ENCODE results near the gene CDH2. TPM values are rescaled to one million over a fixed set of nuclear protein-coding genes. Genes with fewer than 3 reads are reported as not detected.

CDH2 gene
- total RNA-seq, 4 donors from 2014 or later = 0.20 to 4.4 (median 1.1) TPM; not detected in 1

DNA sequence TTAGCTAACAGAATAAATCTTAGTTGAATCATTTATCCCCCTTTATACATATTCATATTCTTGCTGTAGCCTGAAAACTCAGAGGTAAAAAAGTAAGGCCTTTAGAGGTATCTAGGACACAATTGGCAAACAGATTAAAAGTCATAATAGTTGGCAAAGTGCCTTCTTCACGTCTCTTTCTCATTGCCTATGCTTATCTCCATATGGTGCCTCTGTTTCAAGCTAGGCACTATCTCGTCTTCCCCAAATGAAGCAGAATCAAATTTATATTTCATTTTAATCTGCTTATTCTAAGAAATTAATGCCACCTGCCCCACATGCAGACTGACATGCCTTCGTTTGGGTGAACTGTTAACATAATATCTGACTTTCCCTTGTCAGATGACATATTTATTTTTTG is 245.4 kb downstream of the CDH2 start:
- intact Hi-C loops (cut with DNase I; ENCODE audit: low total_unique reads) (no loop called here), in situ Hi-C loops (cut with MboI; ENCODE audit: low pct_ligation_motif_present in 1 of 4, low pct_unique_long_range_greater_than_20kb in 1 of 4, low sequenced_read_pairs in 3 of 4) (no loop called here)
- Histone ChIP-seq H3K9me3 (no peaks in the 10 kb centered on the region), H3K27ac (no peak overlapping the region), H3K36me3 (no peaks in the 10 kb centered on the region), H3K27me3 (no peaks in the 10 kb centered on the region), H3K4me3 (no peak overlapping the region), H3K4me1 (no peaks in the 10 kb centered on the region)
- TF ChIP-seq POLR2A (IDR thresholded peaks at IDR 0.05) (no peak), POLR2AphosphoS5 (IDR thresholded peaks at IDR 0.05) (no peak), EP300 (IDR thresholded peaks at IDR 0.05; ENCODE audit: low read depth) (no peak)
- TF ChIP-seq, protein P1, sequence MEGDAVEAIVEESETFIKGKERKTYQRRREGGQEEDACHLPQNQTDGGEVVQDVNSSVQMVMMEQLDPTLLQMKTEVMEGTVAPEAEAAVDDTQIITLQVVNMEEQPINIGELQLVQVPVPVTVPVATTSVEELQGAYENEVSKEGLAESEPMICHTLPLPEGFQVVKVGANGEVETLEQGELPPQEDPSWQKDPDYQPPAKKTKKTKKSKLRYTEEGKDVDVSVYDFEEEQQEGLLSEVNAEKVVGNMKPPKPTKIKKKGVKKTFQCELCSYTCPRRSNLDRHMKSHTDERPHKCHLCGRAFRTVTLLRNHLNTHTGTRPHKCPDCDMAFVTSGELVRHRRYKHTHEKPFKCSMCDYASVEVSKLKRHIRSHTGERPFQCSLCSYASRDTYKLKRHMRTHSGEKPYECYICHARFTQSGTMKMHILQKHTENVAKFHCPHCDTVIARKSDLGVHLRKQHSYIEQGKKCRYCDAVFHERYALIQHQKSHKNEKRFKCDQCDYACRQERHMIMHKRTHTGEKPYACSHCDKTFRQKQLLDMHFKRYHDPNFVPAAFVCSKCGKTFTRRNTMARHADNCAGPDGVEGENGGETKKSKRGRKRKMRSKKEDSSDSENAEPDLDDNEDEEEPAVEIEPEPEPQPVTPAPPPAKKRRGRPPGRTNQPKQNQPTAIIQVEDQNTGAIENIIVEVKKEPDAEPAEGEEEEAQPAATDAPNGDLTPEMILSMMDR (IDR thresholded peaks at IDR 0.05) = no peak
- no peak for DNase-seq
- WGBS, 2 donors (ENCODE audit: low coverage in 1 of 2) = 35 to 63% methylated on average over 3 of the region's 3 CpGs

DNA sequence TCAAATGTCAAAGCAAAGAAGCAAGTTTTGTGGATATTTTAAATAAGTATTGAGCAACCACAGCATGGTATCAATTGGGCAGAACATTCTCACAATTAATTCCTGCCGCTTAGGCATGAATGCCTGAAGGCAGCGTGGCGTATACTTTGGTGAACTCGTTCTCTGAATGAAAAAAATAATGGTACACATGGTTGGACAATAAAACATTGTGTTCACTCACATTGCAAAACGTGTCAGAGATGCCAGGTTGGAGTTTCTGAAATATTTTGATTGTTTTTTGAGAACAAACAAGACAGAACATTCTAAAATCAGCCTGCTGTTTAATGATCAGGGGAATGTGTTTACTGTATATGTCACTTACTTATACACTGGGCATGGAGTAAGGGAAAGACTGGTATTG is 254.2 kb downstream of the CDH2 start:
- no peak overlapping the region for H3K27ac ChIP-seq
- TF ChIP-seq POLR2A (IDR thresholded peaks at IDR 0.05) = no peak
- no peak for TF ChIP-seq POLR2AphosphoS5 (IDR thresholded peaks at IDR 0.05)
- no peak for TF ChIP-seq EP300 (IDR thresholded peaks at IDR 0.05; ENCODE audit: low read depth)
- TF ChIP-seq, protein P1 (IDR thresholded peaks at IDR 0.05) = no peak
- WGBS, 2 donors (ENCODE audit: low coverage in 1 of 2) = 60 to 76% methylated on average over 5 of the region's 5 CpGs
- in situ Hi-C loops (cut with MboI; ENCODE audit: low pct_ligation_motif_present in 1 of 4, low pct_unique_long_range_greater_than_20kb in 1 of 4, low sequenced_read_pairs in 3 of 4) (no loop called here), intact Hi-C loops (cut with DNase I; ENCODE audit: low total_unique reads) (no loop called here)
- no peaks in the 10 kb centered on the region for H3K9me3 ChIP-seq
- no peaks in the 10 kb centered on the region for H3K4me1 ChIP-seq
- no peaks in the 10 kb centered on the region for H3K27me3 ChIP-seq
- H3K4me3 ChIP-seq = no peak overlapping the region
- H3K36me3 ChIP-seq = no peaks in the 10 kb centered on the region
- DNase-seq = no peak

DNA sequence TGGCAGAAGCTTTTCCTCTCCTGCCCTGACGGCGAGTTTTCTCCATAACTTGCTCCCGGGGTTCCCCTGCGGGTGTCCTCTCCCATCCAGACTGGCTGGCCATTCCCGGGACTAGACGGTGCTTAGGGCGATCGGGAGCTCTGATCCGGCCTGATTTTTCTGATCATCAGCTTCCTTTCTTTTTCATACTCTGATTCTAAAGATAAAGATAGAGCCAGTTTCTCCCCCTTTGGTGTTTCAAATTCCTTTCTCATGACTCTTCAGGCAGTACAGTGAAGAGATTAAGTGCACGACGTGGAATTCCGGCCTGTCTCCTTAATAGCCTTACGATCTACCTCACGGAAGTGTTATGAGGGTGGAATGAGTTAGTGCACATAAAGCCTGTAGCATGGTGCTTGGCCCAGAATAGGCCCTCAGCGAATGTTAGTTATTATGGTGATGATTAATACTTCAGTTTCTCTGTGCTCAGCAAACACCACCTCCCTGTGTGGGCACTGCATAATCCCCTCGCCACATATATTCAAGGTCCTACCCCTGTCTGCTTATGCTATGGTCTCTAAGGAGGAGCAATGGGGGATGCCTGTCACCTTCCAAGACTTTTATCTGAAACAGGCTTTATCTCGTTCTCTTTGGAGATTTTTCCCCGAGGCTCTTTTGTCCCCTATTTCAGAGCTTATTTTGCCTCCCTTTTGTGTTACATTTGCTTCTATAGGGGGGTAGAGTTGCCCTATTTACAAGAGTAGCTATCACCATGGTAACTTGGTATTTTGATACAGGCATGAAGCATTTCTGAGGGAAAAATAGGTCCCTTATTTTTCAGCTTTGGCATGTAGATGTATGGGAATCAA is 254.8 kb downstream of the CDH2 start:
- Histone ChIP-seq H3K36me3 (no peaks in the 10 kb centered on the region), H3K27ac (no peak overlapping the region), H3K4me1 (no peaks in the 10 kb centered on the region), H3K27me3 (no peaks in the 10 kb centered on the region), H3K9me3 (no peaks in the 10 kb centered on the region), H3K4me3 (no peak overlapping the region)
- no peak for DNase-seq
- 77 to 80% methylated on average over 17 to 18 of the region's 18 CpGs for WGBS, 2 donors (ENCODE audit: low coverage in 1 of 2)
- intact Hi-C loops (cut with DNase I; ENCODE audit: low total_unique reads) = no loop called here
- TF ChIP-seq, protein P1 (IDR thresholded peaks at IDR 0.05) = no peak
- TF ChIP-seq POLR2AphosphoS5 (IDR thresholded peaks at IDR 0.05) = no peak
- TF ChIP-seq POLR2A (IDR thresholded peaks at IDR 0.05) = no peak
- no peak for TF ChIP-seq EP300 (IDR thresholded peaks at IDR 0.05; ENCODE audit: low read depth)
- in situ Hi-C loops (cut with MboI; ENCODE audit: low pct_ligation_motif_present in 1 of 4, low pct_unique_long_range_greater_than_20kb in 1 of 4, low sequenced_read_pairs in 3 of 4) = no loop called here

DNA sequence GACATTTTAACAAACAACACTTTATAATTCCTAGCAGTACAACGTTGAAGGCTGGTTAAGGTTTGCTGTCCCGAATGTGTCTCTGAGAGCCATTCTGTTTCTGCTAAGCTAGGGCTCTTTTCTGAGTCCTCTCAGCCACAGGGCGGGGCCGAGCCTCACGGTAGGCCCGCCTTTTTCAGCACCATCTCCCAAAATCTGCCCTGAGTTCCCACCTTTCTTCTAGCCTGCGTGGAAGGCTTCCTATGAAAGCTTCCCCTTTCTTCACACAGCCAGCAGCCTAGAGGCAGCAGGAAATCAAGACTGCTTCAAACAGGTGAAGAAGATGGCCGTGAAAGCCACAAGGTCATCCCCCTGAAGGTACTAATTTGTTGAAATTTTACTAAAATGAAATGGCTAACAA is 255.5 kb downstream of the CDH2 start:
- H3K27me3 ChIP-seq = no peaks in the 10 kb centered on the region
- DNase-seq = no peak
- intact Hi-C loops (cut with DNase I; ENCODE audit: low total_unique reads) = no loop called here
- WGBS, 2 donors (ENCODE audit: low coverage in 1 of 2) = 67 to 81% methylated on average over 2 to 8 of the region's 8 CpGs
- no peak overlapping the region for H3K27ac ChIP-seq
- H3K36me3 ChIP-seq = no peaks in the 10 kb centered on the region
- H3K4me1 ChIP-seq = no peaks in the 10 kb centered on the region
- H3K9me3 ChIP-seq = no peaks in the 10 kb centered on the region
- TF ChIP-seq EP300 (IDR thresholded peaks at IDR 0.05; ENCODE audit: low read depth) (no peak), POLR2A (IDR thresholded peaks at IDR 0.05) (no peak), POLR2AphosphoS5 (IDR thresholded peaks at IDR 0.05) (no peak)
- TF ChIP-seq, protein P1 (IDR thresholded peaks at IDR 0.05) = no peak
- in situ Hi-C loops (cut with MboI; ENCODE audit: low pct_ligation_motif_present in 1 of 4, low pct_unique_long_range_greater_than_20kb in 1 of 4, low sequenced_read_pairs in 3 of 4) = no loop called here
- no peak overlapping the region for H3K4me3 ChIP-seq

Data from transverse colon (tissue), 4 donors.